Cortex of kidney (tissue), 1 donor: ENCODE data around the gene HHEX.
"Not testable (repeated sequence)": the region's sequence is repeated elsewhere in the genome, so short reads cannot be mapped to it uniquely, and the experiment has no call there.

Experiments used
- DNase-seq: peaks from one replicate; lab custom pipeline; 2025; lab: John Stamatoyannopoulos, UW

HHEX gene

DNA sequence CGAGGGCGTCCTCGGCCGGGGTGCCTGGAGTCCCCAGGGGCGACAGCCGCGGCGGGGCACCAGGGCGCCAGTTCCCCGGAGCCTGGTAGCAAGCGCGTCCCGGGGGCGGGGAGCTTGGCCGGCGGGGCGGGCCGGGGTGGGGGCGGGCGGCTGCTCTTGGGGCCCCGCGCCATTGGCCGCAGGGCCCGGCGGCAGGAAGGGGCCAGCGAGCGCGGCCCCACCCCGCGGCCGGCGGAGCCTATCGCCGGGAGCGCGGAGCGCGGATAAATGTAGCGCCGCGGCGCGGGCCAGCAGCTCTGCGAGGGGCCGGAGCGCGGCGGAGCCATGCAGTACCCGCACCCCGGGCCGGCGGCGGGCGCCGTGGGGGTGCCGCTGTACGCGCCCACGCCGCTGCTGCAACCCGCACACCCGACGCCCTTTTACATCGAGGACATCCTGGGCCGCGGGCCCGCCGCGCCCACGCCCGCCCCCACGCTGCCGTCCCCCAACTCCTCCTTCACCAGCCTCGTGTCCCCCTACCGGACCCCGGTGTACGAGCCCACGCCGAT, at the start of gene HHEX:
Gene HHEX (plus strand): TSS at position 293 of the 548 bp plus-strand sequence. CDS start 32 bp downstream, at position 325.
- DNase-seq = no peak

DNA sequence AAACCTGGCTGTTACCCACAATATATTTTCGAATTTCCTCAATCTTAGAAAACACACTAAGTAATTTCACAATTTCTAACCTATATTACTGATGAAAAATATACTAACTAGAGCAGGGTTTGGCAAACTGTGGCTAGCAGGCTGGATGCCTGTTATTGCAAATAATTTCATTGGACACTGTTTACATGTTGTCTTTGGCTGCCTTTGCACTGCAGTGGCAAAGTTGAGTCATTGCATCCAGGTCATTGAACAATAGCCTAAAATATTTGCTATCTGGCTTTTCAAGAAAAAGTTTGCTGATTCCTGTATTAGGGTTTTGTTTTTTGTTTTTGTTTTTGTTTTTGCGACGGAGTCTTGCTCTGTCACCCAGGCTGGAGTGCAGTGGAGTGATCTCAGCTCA, 49.6 kb upstream of the HHEX start:
- no peak for DNase-seq

DNA sequence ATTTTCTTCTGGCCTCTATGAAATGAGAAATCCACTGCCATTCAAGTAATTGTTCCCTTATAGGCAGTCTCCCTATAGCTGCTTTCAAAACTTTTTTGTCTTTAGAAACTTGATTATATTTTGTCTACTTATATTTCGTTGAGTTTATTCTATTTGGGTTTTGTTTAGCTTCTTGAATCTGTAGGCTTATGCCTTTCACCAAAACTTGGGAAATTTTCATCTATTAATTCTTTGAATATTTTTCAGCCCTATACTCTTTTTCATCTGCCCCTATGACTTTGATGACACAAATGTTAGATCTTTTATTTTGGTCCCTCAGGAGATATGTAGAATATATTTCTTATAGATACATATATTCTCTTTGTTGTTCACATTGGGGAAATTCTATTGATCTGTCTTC, 48.3 kb upstream of the HHEX start:
- DNase-seq = no peak

DNA sequence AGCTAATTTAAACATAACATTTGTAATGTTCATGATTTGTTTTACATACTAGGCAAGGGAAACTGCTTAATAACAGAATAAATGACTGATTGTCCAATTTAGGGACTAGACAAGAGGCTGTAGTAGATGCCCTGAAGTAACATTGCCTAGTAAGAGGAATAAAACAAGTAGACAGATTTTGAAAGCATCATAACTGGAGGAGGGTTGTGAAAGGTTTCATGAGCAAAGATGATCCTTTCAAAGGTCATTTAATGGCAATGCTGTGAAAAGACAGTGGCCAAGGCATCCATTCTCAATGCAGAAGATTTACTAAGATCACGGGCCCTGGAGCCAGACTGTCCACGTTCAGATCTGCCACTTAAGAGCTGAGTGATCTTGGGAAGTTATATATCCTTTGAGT, 44.8 kb upstream of the HHEX start:
- no peak for DNase-seq

DNA sequence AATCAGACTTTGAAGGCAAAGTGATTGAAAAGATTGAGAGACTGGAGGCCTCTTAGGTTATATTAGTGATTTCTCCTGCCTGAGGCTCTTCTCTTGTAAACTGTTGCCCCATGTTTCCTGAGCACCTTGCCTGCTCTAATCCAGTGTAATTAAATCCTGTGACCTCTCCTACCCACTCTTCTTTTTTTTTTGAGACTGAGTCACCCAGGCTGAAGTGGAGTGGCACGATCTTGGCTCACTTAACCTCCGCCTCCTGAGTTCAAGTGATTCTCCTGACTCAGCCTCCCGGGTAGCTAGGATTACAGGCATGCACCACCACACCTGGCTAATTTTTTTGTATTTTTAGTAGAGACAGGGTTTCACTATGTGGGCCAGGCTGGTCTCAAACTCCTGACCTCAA, 38.9 kb upstream of the HHEX start:
- not testable (repeated sequence) for DNase-seq

DNA sequence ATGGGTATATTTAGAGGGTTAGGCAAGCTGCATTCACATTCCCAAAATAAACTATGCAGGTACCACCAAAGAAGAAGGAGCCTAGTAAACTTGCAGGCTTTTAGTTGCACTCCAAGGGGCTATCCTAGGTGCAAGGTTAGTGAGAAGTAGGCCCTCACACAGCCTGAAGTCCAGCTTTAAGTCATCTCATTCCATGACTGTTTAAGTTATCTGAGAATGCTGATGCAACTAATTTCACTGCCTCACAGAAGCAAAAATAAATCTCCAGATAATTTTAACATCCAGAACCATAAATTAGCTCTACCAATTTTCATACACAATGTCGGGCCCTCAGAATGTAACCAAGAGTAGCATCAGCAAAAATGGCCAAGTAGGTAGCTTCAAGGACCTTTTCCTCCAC, 34.3 kb upstream of the HHEX start:
- no peak for DNase-seq

DNA sequence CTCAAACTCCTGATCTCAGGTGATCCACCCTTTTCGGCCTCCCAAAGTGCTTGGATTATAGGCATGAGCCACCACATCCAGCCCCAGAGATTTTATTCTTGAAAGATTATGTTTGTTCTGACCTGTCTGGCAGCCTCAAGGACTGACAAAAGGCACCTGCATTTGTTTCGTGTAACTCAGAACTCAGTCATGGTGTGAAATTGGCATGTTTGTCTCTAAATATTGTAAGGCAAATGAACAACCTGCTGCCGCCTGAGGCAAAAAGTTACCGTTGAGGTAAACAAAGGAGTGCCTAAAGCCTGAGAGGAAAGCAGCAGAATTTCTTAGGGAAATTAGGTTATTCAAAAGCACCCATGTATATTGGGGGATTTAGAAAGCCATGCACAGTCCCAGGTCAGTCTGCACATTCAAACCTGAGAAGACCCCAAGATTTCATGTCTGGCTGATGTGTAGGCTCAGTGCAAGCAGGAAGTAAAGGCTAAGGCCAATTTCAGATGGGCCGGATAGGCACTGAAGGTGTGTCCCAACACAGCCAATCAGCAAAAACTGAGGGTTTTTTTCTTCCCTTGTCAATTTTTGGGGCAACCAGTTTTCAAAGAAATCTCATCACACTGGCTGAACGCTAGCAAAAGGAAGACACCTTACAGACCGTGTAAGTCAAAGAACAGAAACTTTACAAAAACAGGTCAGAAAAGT, 33.3 kb upstream of the HHEX start:
- DNase-seq = no peak

DNA sequence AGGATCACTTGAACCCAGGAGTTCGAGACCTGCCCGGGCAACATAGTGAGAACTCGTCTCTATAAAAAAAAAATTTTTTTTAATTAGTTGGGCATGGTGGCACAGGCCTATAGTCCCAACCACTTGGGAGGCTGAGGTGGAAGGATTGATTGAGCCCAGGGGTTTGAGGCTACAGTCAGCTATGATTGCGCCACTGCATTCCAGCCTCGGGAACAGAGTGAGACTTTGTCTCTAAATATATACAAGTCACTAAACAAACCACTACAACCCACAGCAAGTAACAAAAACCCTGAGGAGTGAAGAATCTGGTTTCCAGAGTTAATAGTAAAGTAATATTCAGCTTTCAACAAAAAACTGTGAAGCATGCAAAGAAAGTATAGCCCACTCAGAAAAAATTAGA, 32.7 kb upstream of the HHEX start:
- DNase-seq = no peak

DNA sequence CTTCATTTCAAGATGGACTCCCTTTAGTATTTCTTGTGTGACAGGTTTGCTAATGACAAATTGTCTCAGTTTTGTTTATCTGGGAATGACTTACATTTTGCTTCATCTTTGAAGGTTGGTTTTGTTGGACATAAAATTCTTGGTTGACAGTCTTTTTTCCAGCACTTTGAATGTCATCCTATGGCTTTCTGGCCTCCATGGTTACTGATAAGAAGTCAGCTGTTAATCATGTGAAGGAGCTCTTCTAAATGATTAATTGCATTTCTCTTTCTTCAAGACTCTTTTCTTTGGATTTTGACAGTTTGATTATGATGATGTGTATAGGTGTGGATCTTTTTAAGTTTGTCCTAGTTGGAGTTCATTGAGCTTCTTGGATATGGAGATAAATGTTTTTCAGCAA, 26.9 kb upstream of the HHEX start:
- no peak for DNase-seq

DNA sequence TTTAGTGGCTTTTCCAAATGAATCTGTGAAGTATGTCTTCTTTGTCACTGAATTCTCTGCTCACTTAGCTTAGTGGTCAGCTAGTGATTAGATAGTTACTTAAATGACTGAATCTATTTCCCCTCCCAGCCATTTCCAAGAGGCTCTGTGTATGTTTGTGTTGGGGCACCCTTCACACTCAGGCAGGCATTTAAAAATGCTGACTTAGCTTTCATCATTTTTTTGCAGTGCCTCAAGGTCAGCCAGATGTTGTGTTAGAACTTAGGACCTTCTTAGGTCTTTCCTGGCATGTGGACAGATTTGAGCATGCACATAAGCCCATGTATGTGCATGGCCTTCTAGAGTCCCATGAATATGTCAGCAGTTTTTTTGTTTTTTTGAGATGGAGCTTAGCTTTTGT, 25.4 kb upstream of the HHEX start:
- no peak for DNase-seq

DNA sequence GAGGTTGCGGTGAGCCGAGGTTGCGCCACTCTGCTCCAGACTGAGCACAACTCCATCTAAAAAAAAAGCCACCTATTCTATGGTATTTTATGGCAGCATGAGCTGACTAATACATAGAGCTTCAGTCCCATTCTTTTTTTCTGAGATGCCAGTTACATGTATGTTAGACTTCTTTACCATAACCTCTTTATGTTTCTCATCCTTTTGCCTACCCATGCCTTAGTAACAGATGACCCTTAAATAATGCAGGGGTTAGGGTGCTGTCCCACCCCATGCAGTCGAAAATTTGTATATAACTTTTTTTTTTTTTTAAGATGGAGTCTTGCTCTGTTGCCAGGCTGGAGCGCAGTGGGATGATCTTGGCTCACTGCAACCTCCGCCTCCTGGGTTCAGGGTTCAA, 22.7 kb upstream of the HHEX start:
- no peak for DNase-seq

DNA sequence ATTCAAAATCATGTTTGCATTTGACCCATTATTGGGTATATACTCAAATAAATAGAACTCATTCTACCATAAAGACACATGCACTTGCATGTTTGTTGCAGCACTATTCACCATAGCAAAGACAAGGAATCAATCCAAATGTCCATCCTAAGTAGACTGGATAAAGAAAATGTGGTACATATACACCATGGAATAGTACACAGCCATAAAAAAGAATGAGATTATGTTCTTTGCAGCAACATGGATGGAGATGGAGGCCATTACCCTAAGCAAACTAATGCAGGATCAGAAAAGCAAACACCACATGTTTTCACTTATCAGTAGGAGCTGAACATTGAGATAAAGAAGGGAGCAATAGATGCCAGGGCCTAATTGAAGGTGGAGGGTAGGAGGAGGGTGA, 12.0 kb upstream of the HHEX start:
- DNase-seq = no peak

DNA sequence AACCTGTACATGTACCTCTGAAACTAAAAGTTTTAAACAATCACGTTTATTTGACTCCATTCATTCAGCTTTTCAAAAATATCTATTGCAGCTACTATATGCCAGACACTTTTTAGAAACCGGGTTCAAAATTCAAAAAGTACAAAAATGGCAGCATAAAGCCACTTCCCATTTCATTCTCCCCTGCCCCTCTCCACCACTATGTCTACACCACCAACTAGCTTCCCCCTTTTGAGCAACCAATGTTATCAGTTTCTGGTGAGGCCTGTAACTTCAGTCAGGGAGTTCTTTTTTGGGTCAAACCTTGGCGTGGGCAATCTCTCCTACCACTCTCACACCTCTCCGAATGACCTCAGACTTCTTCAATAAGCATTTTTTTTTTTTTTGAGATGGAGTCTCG, 11.5 kb upstream of the HHEX start:
- no peak for DNase-seq

DNA sequence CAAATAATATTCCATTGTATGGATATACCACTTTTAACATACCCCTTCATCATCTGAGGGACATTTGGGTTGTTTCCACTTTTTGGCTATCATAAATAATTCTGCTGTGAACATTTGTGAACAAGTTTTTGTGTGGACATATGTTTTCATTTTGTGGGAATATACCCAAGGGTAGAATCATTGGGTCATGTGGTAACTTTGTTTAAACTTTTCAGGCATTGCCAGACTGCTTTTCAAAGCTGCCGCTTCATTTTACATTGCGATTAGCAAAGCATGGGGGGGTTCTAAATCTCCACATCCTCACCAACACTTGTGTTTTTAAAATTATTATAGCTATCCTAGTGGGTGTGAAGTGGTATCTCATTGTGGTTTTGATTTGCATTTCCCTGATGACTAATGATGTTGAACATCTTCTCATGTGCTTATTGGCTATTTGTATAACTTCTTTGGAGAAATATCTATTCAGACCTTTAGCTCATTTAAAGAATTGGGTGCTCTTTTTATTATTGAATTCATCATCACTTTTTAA, 8.4 kb upstream of the HHEX start:
- DNase-seq = no peak

DNA sequence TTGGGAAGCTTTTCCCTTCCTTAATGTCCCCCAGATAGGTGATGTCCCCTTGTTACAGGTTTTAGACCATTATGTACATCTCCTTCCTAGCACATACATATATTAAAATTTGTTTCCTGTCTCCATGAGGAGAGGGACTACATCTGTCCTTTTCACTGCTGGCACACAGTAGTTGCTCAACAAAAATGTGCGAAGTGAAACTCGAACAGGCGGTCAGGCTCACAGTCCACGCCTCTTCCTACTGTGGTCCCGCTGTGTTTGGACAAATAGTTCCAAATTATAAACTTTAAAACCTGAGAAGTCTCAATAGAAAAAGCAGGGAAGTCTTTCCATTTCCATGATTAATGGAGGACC, 1.2 kb upstream of the HHEX start:
- DNase-seq = no peak

DNA sequence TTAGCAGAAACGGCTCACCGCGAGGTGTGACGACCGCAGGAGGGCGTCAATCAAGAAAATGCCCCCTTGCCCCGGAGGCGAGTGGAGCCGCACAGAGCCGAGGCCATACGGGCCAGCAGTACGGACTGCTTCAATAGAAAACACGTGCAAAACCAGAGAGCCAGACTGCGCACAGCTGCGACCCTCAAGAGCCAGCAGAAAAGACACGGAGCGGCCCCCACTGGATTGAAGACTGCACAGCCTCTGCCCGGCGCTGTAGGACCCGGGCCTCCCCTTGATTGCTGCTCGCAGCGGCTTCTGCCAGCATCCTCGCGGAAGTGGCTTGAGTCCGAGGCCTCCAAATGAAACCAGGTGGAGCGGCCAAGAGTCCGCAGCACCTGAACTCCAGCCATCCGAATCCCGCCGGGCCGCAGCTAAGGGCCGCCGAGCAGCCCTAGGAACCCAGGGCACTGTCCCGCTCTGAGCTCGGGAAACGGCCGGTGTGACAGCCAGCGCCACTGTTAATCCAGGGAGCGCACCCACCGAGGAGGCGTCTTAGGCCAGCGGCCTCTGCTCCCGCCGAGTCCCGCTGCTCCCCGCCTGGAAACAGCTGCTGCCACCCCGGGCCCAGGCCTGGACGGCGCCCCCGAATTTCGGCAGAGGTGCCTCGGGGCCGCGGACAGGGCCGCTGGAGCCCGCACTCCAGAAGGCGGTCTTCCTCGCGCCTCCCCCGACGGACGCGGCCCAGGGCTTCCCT, 660 bp upstream of the HHEX start:
- no peak for DNase-seq

DNA sequence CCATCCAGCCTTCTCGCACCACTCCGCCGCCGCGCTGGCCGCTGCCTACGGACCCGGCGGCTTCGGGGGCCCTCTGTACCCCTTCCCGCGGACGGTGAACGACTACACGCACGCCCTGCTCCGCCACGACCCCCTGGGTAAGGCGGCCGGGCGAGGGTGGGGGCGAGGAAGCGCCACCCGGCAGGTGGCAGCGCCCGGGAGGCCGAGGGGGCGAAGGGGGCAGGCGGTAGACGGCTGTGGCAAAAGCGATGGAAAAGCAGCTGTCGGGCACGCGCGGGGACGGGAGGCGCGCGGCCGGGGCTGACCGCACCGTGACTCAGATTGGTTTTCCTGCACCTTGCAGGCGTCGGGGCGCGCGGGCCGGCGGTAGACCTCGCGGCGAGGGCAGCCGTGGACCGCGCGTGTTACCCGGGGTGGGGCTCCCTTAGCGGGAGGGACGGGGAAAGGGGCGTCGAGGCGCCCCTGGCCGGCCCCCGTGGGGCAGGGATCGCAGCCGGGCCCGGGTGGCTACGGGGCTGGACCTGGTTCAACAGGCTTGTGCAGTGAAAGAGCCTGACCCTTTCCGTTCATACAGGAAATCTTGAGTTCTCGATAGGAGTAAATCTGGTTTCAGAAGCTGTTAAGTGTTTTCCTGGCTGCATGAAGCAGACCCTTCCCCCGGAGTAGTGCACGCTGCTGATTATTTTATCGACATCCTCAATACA, 608 bp downstream of the HHEX start:
- no peak for DNase-seq

DNA sequence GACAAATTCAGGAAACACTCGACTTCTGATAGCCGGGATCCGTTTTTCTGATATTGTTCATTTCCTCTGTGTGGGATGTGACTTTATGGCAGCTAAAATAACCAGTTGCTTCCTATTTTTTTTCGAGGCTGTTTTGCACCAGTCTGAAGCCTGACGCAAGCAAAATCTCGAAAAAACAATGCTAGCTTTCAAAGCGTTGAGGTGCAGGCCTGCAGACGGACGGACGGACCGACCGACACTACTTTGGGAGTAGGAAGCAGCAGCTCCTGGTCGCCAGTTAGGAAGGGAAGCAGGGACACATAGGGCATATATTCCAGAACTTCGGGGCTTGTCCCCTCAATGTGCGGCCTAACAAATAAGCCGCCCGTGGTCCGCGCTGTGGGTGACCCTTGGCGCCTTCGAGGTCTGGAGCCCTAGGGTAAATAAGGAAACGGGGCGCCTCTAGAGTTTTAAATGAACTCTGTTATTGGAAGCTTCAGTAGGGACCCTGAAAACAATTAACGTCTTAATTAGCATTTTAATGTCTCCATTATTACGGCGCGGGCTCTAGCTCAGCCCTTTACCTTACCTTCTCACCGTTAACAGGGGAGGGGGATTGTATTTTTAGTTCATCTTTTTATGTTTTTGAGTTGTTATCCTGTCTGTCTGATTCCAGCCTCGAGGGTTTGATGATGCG, 1.3 kb downstream of the HHEX start:
- DNase-seq = no peak

DNA sequence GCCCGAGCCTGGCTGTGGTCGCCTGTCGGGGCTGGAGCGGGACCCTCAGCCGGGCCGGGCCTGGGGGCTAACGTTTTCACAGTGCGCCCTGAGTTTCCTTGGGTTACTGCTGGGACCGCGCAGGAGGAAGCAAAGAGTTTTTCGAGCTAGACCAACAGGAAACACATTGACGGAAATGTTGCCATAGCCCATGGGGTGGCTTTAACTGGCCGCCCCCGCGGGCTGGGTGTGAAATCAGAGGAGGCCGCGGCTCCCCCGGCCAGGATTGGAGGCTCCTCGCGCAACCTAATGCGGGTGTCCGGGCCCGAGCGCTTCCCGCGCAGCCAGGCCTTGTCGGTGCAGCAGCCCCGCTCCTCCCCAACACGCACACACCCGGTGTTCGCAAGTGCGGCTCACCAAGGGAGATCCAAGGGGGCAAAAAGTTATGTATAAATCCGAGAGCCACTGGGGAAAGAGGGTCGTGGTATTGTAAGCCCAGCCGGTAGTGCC, 1.9 kb downstream of the HHEX start:
- DNase-seq = no peak

DNA sequence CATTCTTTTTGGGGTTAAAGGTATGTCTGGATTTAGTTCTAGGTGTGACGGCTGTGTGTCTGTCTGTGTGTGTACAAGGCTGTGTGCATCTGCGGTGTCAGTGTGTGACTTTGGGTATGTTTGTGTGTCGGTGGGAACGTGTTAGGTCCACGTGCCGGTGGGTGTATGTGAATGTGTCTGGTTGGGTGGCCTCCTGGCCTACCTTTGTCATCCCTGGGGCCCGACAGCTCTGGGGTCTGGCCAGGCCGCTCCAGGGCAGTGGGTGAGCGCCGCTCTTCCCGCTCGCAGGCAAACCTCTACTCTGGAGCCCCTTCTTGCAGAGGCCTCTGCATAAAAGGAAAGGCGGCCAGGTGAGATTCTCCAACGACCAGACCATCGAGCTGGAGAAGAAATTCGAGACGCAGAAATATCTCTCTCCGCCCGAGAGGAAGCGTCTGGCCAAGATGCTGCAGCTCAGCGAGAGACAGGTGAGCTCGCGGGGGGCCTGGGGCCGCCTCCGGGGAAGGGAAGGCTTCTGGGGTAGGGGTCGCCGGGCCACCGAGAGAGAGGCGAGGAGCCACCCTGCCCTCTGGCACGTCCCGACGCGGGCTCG, 2.4 kb downstream of the HHEX start:
- DNase-seq = no peak

DNA sequence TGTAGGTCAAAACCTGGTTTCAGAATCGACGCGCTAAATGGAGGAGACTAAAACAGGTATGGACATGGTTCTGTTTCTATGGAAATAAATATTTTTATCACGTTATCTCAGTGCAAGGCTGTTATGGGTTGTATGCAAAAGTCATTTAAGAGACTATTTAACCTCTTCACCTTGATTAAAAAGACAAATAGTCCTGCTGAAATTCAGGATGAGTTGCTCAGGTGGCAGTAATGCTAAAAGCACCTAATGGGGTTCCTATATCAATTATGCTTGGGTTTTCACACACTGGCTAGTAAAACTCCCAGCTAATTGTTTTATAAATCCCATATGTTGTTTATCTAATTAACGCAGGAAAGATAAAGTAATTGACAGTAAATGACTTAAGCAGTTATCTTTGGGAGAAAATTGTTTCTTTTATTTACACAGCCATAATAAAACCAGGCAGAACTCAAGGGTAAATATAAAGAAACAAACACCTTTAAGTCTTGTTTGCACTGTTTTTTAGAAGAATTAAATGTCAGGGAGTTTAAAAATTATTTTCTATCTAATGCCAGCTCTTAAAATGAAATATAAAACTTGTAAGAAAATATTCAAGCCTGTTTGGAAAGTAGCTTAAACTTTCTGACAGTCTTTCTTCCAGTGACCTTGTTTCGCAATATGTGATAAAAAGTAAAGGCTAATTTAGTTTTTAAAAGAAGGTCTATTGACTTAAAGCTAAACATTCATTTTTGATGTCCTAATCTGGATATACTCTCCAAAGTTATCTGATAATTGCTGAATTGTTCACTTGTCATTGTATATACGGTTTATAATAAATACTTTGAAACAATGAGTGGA, 3.2 kb downstream of the HHEX start:
- no peak for DNase-seq
